ENCODE results near the gene RAB19.

RAB19 gene

DNA sequence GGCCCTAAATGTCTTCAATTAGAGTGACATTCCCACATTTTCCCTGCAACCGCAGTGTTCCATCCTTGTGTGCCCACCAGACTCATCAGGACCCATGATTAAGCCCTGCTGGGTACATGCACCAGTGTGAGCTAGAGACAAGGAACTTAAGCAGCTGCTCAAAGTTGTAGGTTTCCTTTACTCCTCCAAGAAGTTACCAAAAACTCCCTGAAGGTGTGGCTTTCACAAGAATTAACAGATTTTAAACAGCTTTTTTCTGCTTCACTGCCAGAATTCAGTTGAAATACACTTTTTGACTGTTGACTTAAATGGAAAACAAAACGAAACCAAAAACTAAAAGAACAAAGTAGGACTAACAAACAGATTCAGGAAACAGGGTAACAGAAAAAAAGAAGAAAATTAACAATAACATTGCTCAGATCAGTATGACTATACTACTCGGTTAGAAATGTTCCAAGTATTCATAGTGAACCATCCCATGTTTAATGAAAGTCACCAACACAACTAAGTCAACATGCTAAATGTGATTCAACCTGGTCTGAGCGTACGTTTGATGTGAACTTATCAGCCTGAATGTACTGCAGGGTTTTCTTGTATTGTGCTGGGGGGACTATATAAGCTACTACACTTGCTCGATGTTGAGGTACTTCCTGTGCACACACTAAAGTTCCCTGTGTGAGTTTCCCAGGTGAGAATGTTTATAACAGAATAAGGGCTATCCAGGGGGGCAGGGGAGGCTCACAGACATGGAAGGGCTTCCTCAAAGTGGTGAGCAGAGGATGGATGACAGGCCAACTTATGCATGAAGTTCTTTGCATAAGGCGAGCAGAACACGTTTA is 27.7 kb upstream of the RAB19 start:
- no peak overlapping the region for H4K91ac ChIP-seq (ENCODE audit: low read length)
- no peaks in the 10 kb centered on the region for H3K9me3 ChIP-seq (ENCODE audit: control insufficient read depth, low read length)
- H2BK15ac ChIP-seq (ENCODE audit: low read depth, poor library complexity, severe bottlenecking) = no peak overlapping the region
- H2BK12ac ChIP-seq (ENCODE audit: low read length in 2 of 2) = no peak overlapping the region
- H3K4me1 ChIP-seq (ENCODE audit: control insufficient read depth, insufficient read depth, low read depth, low read length) = no peaks in the 10 kb centered on the region
- no peak overlapping the region for H2BK120ac ChIP-seq (ENCODE audit: low read depth, low read length)
- H3K4me3 ChIP-seq (ENCODE audit: insufficient read depth in 1 of 2, low read depth in 1 of 2, low read length in 2 of 2) = no peak overlapping the region
- no peak for DNase-seq
- H2AFZ ChIP-seq (ENCODE audit: low read depth, low read length) = no peak overlapping the region
- H3K27ac ChIP-seq (ENCODE audit: low read length, poor library complexity, severe bottlenecking) = no peak overlapping the region
- H3K27me3 ChIP-seq (ENCODE audit: control insufficient read depth in 1 of 2, insufficient read depth in 1 of 2, low read length in 2 of 2) = no peaks in the 10 kb centered on the region
- no peak overlapping the region for H3K23ac ChIP-seq (ENCODE audit: low read length in 2 of 2)
- no peak overlapping the region for H3K14ac ChIP-seq (ENCODE audit: low read length in 2 of 2)
- H2BK5ac ChIP-seq (ENCODE audit: low read depth, low read length, poor library complexity, severe bottlenecking) = no peak overlapping the region
- 98% methylated on average over 8 of the region's 8 CpGs for WGBS
- no peak overlapping the region for H2AK5ac ChIP-seq (ENCODE audit: low read length, severe bottlenecking)
- peaks cover 28 to 40% of the 10 kb centered on the region in 2 experiments for H3K36me3 ChIP-seq (ENCODE audit: control insufficient read depth in 1 of 2, insufficient read depth in 2 of 2, low read depth in 1 of 2, low read length in 2 of 2)
- no peak overlapping the region for H3K4ac ChIP-seq (ENCODE audit: low read depth in 1 of 2, low read length in 2 of 2)
- H3K79me1 ChIP-seq (replicated peaks; ENCODE audit: low read length, poor library complexity, severe bottlenecking) = peaks cover 8% of the 10 kb centered on the region
- H3K4me2 ChIP-seq (ENCODE audit: low read length, poor library complexity, severe bottlenecking) = no peak overlapping the region
- H3K18ac ChIP-seq (ENCODE audit: low read depth in 1 of 2, low read length in 2 of 2) = no peak overlapping the region
- H4K8ac ChIP-seq (ENCODE audit: low read length) = no peak overlapping the region
- no peak overlapping the region for H3K9ac ChIP-seq (ENCODE audit: low read length)

DNA sequence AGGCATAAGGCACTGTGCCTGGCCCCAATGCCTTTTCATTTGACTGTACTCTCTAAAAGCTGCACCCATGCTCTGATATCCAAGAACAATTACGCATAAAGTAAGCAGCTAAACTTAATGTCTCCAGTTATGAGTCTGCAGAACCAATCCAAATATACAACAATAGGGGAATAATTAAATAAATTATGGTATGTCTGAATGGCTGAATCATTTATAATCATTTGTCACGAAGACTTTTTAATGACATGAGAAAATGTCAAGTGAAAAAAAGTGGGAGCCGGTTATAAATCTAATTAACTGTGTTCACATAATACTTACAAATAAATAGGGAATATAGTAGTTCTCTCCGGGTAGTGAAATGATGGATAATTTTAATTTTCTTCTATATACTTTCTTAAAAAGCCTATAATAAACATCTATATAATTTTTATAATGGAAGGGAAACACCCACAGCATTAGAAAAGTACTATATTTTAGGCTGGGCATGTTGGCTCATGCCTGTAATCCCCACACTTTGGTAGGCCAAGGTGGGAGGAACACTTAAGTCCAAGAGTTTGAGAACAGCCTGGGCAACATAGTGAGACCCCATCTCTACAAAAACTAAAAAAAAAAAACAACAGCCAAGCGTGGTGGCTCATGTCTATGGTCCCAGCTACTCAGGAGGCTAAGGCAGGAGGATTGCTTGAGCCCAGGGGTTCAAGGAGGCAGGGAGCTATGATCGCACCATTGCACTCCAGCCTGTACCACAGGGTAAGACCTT is 19.7 kb upstream of the RAB19 start:
- H3K4me1 ChIP-seq (ENCODE audit: control insufficient read depth, insufficient read depth, low read depth, low read length) = peaks cover 2% of the 10 kb centered on the region
- no peak overlapping the region for H3K18ac ChIP-seq (ENCODE audit: low read depth in 1 of 2, low read length in 2 of 2)
- no peak overlapping the region for H2BK12ac ChIP-seq (ENCODE audit: low read length in 2 of 2)
- peaks cover 21% of the 10 kb centered on the region for H3K79me1 ChIP-seq (replicated peaks; ENCODE audit: low read length, poor library complexity, severe bottlenecking)
- no peak for DNase-seq
- 100% methylated on average over 3 of the region's 6 CpGs for WGBS
- H3K27ac ChIP-seq (ENCODE audit: low read length, poor library complexity, severe bottlenecking) = no peak overlapping the region
- no peak overlapping the region for H3K9ac ChIP-seq (ENCODE audit: low read length)
- H3K4me2 ChIP-seq (ENCODE audit: low read length, poor library complexity, severe bottlenecking) = no peak overlapping the region
- no peak overlapping the region for H2AK5ac ChIP-seq (ENCODE audit: low read length, severe bottlenecking)
- H2BK15ac ChIP-seq (ENCODE audit: low read depth, poor library complexity, severe bottlenecking) = no peak overlapping the region
- no peaks in the 10 kb centered on the region for H3K27me3 ChIP-seq (ENCODE audit: control insufficient read depth in 1 of 2, insufficient read depth in 1 of 2, low read length in 2 of 2)
- no peak overlapping the region for H2AFZ ChIP-seq (ENCODE audit: low read depth, low read length)
- no peaks in the 10 kb centered on the region for H3K9me3 ChIP-seq (ENCODE audit: control insufficient read depth, low read length)
- H2BK5ac ChIP-seq (ENCODE audit: low read depth, low read length, poor library complexity, severe bottlenecking) = no peak overlapping the region
- no peak overlapping the region for H2BK120ac ChIP-seq (ENCODE audit: low read depth, low read length)
- no peak overlapping the region for H3K4ac ChIP-seq (ENCODE audit: low read depth in 1 of 2, low read length in 2 of 2)
- H3K4me3 ChIP-seq (ENCODE audit: insufficient read depth in 1 of 2, low read depth in 1 of 2, low read length in 2 of 2) = no peak overlapping the region
- no peak overlapping the region for H3K14ac ChIP-seq (ENCODE audit: low read length in 2 of 2)
- no peak overlapping the region for H3K23ac ChIP-seq (ENCODE audit: low read length in 2 of 2)
- no peak overlapping the region for H4K91ac ChIP-seq (ENCODE audit: low read length)
- H4K8ac ChIP-seq (ENCODE audit: low read length) = no peak overlapping the region
- peaks cover 26 to 31% of the 10 kb centered on the region in 2 experiments for H3K36me3 ChIP-seq (ENCODE audit: control insufficient read depth in 1 of 2, insufficient read depth in 2 of 2, low read depth in 1 of 2, low read length in 2 of 2)

- H3K9me3 ChIP-seq (ENCODE audit: control insufficient read depth, low read length) = no peaks in the 10 kb centered on the region
- H3K4me1 ChIP-seq (ENCODE audit: control insufficient read depth, insufficient read depth, low read depth, low read length) = peaks cover 2% of the 10 kb centered on the region
- H3K9ac ChIP-seq (ENCODE audit: low read length) = no peak overlapping the region
- H3K18ac ChIP-seq (ENCODE audit: low read depth in 1 of 2, low read length in 2 of 2) = no peak overlapping the region
- no peak overlapping the region for H3K14ac ChIP-seq (ENCODE audit: low read length in 2 of 2)
- no peak overlapping the region for H2BK5ac ChIP-seq (ENCODE audit: low read depth, low read length, poor library complexity, severe bottlenecking)
- no CpG with 5 or more reads among the region's 1 CpG for WGBS
- H3K27ac ChIP-seq (ENCODE audit: low read length, poor library complexity, severe bottlenecking) = no peak overlapping the region
- peaks cover 23% of the 10 kb centered on the region in 2 experiments for H3K36me3 ChIP-seq (ENCODE audit: control insufficient read depth in 1 of 2, insufficient read depth in 2 of 2, low read depth in 1 of 2, low read length in 2 of 2)
- no peak overlapping the region for H3K4me3 ChIP-seq (ENCODE audit: insufficient read depth in 1 of 2, low read depth in 1 of 2, low read length in 2 of 2)
- no peak overlapping the region for H2BK120ac ChIP-seq (ENCODE audit: low read depth, low read length)
- no peak overlapping the region for H3K23ac ChIP-seq (ENCODE audit: low read length in 2 of 2)
- H2AK5ac ChIP-seq (ENCODE audit: low read length, severe bottlenecking) = no peak overlapping the region
- H3K4ac ChIP-seq (ENCODE audit: low read depth in 1 of 2, low read length in 2 of 2) = no peak overlapping the region
- DNase-seq = no peak
- H2AFZ ChIP-seq (ENCODE audit: low read depth, low read length) = no peak overlapping the region
- peaks cover 22% of the 10 kb centered on the region for H3K79me1 ChIP-seq (replicated peaks; ENCODE audit: low read length, poor library complexity, severe bottlenecking)
- no peak overlapping the region for H4K91ac ChIP-seq (ENCODE audit: low read length)
- no peaks in the 10 kb centered on the region for H3K27me3 ChIP-seq (ENCODE audit: control insufficient read depth in 1 of 2, insufficient read depth in 1 of 2, low read length in 2 of 2)
- H3K4me2 ChIP-seq (ENCODE audit: low read length, poor library complexity, severe bottlenecking) = no peak overlapping the region
- no peak overlapping the region for H4K8ac ChIP-seq (ENCODE audit: low read length)
- no peak overlapping the region for H2BK12ac ChIP-seq (ENCODE audit: low read length in 2 of 2)
- no peak overlapping the region for H2BK15ac ChIP-seq (ENCODE audit: low read depth, poor library complexity, severe bottlenecking)
These were observed 18.8 kb upstream of the RAB19 start for GRCh38 chr7:140384894-140385545.

GRCh38 chr7:140389445-140389844 is 14.4 kb upstream of the RAB19 start:
- H3K27me3 ChIP-seq (ENCODE audit: control insufficient read depth in 1 of 2, insufficient read depth in 1 of 2, low read length in 2 of 2) = no peaks in the 10 kb centered on the region
- peaks cover 26% of the 10 kb centered on the region for H3K79me1 ChIP-seq (replicated peaks; ENCODE audit: low read length, poor library complexity, severe bottlenecking)
- H4K8ac ChIP-seq (ENCODE audit: low read length) = no peak overlapping the region
- H2AK5ac ChIP-seq (ENCODE audit: low read length, severe bottlenecking) = no peak overlapping the region
- no peak overlapping the region for H3K4me3 ChIP-seq (ENCODE audit: insufficient read depth in 1 of 2, low read depth in 1 of 2, low read length in 2 of 2)
- no peak overlapping the region for H2BK120ac ChIP-seq (ENCODE audit: low read depth, low read length)
- H2BK12ac ChIP-seq (ENCODE audit: low read length in 2 of 2) = no peak overlapping the region
- no peak overlapping the region for H2AFZ ChIP-seq (ENCODE audit: low read depth, low read length)
- no peak overlapping the region for H3K4me2 ChIP-seq (ENCODE audit: low read length, poor library complexity, severe bottlenecking)
- H3K9me3 ChIP-seq (ENCODE audit: control insufficient read depth, low read length) = no peaks in the 10 kb centered on the region
- DNase-seq = no peak
- no peak overlapping the region for H3K27ac ChIP-seq (ENCODE audit: low read length, poor library complexity, severe bottlenecking)
- H3K23ac ChIP-seq (ENCODE audit: low read length in 2 of 2) = no peak overlapping the region
- peaks cover 4 to 12% of the 10 kb centered on the region in 2 experiments for H3K36me3 ChIP-seq (ENCODE audit: control insufficient read depth in 1 of 2, insufficient read depth in 2 of 2, low read depth in 1 of 2, low read length in 2 of 2)
- H3K4ac ChIP-seq (ENCODE audit: low read depth in 1 of 2, low read length in 2 of 2) = no peak overlapping the region
- peaks cover 16% of the 10 kb centered on the region for H3K4me1 ChIP-seq (ENCODE audit: control insufficient read depth, insufficient read depth, low read depth, low read length)
- H2BK5ac ChIP-seq (ENCODE audit: low read depth, low read length, poor library complexity, severe bottlenecking) = no peak overlapping the region
- H3K9ac ChIP-seq (ENCODE audit: low read length) = no peak overlapping the region
- H3K18ac ChIP-seq (ENCODE audit: low read depth in 1 of 2, low read length in 2 of 2) = no peak overlapping the region
- WGBS = 89% methylated on average over 10 of the region's 10 CpGs
- H4K91ac ChIP-seq (ENCODE audit: low read length) = no peak overlapping the region
- no peak overlapping the region for H3K14ac ChIP-seq (ENCODE audit: low read length in 2 of 2)
- no peak overlapping the region for H2BK15ac ChIP-seq (ENCODE audit: low read depth, poor library complexity, severe bottlenecking)

Measured in mesenchymal stem cell (in vitro differentiated cells and primary cell).